OCI-LY1 (cell line): Measurements from ENCODE around the gene KLHL36.
A peak's percentile ranks its signal among the peaks of the same experiment; 100 is the strongest.

Source experiments
- H2AFZ ChIP-seq: fragments of 200-600 bp; sonication (generic), shearing (Covaris generic); 2 replicates; pipeline ENCODE4 v1.6.0; 2014; ENCODE audit warnings: antibody characterized with exemption, mild to moderate bottlenecking, low read length
- H3F3A ChIP-seq: fragments of 200-600 bp; sonication (generic), shearing (Covaris generic); 2 replicates; pipeline ENCODE4 v1.6.0; 2014; ENCODE audit warnings: mild to moderate bottlenecking, antibody characterized with exemption, low read length, moderate library complexity; ENCODE audit not compliant: insufficient read depth
- H3K27ac ChIP-seq: fragments of 200-600 bp; sonication (generic); 2 replicates; pipeline ENCODE4 v1.5.1; 2014; ENCODE audit warnings: low read length, mixed run types, mild to moderate bottlenecking, low read depth; ENCODE audit not compliant: poor library complexity, severe bottlenecking
- H3K27me3 ChIP-seq: fragments of 200-600 bp; sonication (generic); 2 replicates; pipeline ENCODE4 v1.6.0; 2014; ENCODE audit warnings: antibody characterized with exemption, mild to moderate bottlenecking, low read length, moderate library complexity; ENCODE audit not compliant: insufficient read depth
- H3K36me3 ChIP-seq: fragments of 200-600 bp; sonication (generic); 2 replicates; pipeline ENCODE4 v1.6.1; 2014; ENCODE audit warnings: mild to moderate bottlenecking, antibody characterized with exemption, low read length, moderate library complexity, mixed read lengths; ENCODE audit not compliant: insufficient read depth
- H3K4me1 ChIP-seq: fragments of 200-600 bp; sonication (generic); 2 replicates; pipeline ENCODE4 v1.5.1; 2014; ENCODE audit warnings: mild to moderate bottlenecking, low read length, moderate library complexity; ENCODE audit not compliant: insufficient read depth, severe bottlenecking
- H3K4me2 ChIP-seq: fragments of 200-600 bp; sonication (generic), shearing (Covaris generic); 2 replicates; pipeline ENCODE4 v1.6.1; 2014; ENCODE audit warnings: low read length
- H3K4me3 ChIP-seq: fragments of 200-600 bp; sonication (generic); 2 replicates; pipeline ENCODE4 v1.5.1; 2014; ENCODE audit warnings: low read length, low read depth, mild to moderate bottlenecking, mixed read lengths; ENCODE audit not compliant: poor library complexity, severe bottlenecking
- H3K79me2 ChIP-seq: fragments of 200-600 bp; shearing (Covaris generic); 2 replicates; pipeline ENCODE4 v1.6.1; 2016; ENCODE audit warnings: mixed run types, low read length, mixed read lengths; ENCODE audit not compliant: insufficient read depth
- H3K9ac ChIP-seq: fragments of 200-600 bp; sonication (generic), shearing (Covaris generic); 2 replicates; pipeline ENCODE4 v1.6.1; 2014; ENCODE audit warnings: mild to moderate bottlenecking, low read length, mixed read lengths
- H3K9me2 ChIP-seq: fragments of 200-600 bp; sonication (generic), shearing (Covaris generic); 2 replicates; pipeline ENCODE4 v1.6.1; 2014; ENCODE audit warnings: low read depth, mild to moderate bottlenecking, low read length, mixed read lengths
- H3K9me3 ChIP-seq: fragments of 200-600 bp; shearing (Covaris generic); 2 replicates; pipeline ENCODE4 v1.6.1; 2014; ENCODE audit warnings: low read length, mixed read lengths
- H4K20me1 ChIP-seq: fragments of 200-600 bp; sonication (generic), shearing (Covaris generic); 2 replicates; pipeline ENCODE4 v1.6.0; 2016; ENCODE audit warnings: mild to moderate bottlenecking, low read length; ENCODE audit not compliant: insufficient read depth
- EZH2 ChIP-seq: fragments of 200-600 bp; sonication (generic), shearing (Covaris generic); IDR thresholded peaks from 2 replicates; pipeline ENCODE4 v1.8.0; 2017; ENCODE audit warnings: borderline replicate concordance, mixed run types, mild to moderate bottlenecking, antibody characterized with exemption, low read length, moderate library complexity, mixed read lengths
- TF ChIP-seq, protein P1 (sequence below): fragments of 200-600 bp; sonication (generic), shearing (Covaris generic); IDR thresholded peaks from 2 replicates; pipeline ENCODE4 v1.5.1; 2017; ENCODE audit warnings: mild to moderate bottlenecking, antibody characterized with exemption, low read length, moderate library complexity, mixed read lengths

KLHL36 gene

DNA sequence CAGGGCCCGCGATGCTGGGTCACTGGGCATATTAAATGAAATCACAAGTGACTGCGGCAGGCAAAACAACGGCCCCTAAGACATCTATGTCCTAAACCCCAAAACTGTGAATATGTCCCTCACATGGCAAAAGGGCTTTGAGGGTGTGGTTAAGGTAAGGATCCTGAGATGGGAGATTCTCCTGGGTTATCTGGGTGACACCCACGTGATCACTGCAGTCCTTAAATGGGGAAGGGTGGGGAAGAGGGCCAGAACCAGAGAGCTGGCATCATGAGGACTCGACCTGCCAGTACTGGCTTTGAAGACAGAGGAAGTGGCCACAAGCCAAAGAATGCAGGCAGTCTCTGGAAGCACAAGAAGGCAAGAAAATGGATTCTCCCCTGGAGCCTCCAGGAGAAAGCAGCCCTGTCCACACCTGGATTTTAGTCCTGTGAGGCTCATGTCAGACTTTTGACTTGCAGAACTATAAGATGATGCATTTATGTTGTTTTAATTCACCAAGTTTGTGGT is 42.9 kb upstream of the KLHL36 start:
- Histone ChIP-seq H3K9ac (peak overlapping the region; percentile 28; the same call in 1 of the 2 replicates), H3K36me3 (peaks cover 41% of the 10 kb centered on the region), H3K27ac (peak overlapping the region; percentile 71), H3F3A (peaks cover 10% of the 10 kb centered on the region), H3K27me3 (no peaks in the 10 kb centered on the region), H3K9me2 (no peaks in the 10 kb centered on the region), H3K79me2 (peaks cover 49% of the 10 kb centered on the region), H3K4me1 (peaks cover 99% of the 10 kb centered on the region), H2AFZ (no peak overlapping the region), H3K9me3 (no peaks in the 10 kb centered on the region), H3K4me2 (peak overlapping the region; percentile 45; the same call in 1 of the 2 replicates), H4K20me1 (no peaks in the 10 kb centered on the region), H3K4me3 (no peak overlapping the region)
- TF ChIP-seq, protein P1, sequence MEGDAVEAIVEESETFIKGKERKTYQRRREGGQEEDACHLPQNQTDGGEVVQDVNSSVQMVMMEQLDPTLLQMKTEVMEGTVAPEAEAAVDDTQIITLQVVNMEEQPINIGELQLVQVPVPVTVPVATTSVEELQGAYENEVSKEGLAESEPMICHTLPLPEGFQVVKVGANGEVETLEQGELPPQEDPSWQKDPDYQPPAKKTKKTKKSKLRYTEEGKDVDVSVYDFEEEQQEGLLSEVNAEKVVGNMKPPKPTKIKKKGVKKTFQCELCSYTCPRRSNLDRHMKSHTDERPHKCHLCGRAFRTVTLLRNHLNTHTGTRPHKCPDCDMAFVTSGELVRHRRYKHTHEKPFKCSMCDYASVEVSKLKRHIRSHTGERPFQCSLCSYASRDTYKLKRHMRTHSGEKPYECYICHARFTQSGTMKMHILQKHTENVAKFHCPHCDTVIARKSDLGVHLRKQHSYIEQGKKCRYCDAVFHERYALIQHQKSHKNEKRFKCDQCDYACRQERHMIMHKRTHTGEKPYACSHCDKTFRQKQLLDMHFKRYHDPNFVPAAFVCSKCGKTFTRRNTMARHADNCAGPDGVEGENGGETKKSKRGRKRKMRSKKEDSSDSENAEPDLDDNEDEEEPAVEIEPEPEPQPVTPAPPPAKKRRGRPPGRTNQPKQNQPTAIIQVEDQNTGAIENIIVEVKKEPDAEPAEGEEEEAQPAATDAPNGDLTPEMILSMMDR = no peak
- TF ChIP-seq EZH2 = no peak

DNA sequence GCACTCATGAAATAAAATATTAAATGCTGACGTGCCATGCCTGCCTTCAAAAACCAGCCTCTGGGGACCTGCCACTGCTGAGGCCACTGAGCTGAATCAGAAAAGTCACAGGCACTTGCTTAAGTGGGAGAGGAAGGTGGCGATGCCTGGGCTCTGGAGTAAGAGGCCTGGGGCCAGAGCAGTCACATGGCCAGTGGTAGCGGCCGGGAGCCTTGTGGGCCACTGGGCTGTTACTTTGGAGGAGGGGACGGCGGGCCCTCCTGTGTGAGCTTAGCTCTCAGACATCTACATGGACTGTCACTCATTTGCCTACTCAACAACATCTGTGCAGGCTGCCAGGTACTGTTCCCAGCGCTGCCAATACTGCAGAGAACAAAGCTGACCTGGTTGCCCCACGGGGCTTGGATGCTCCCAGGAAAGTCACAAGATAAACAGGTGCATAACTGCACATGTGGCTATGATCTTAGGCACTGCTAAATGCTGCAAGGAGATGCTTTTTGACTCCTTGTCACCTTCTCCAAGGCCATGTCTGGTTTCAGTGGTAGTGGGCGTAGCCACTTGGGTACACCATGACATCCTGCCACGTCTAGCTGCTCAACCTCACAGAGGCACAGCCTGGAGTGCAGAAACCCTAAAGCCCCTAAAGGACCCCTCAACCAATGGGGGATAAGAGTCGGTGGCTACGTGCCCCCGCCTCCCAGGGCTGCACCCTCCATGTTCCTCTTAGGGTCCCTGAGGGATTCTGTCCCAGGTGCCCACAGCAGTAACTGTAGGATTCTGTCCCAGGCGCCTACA is 42.0 kb upstream of the KLHL36 start:
- H2AFZ ChIP-seq = no peak overlapping the region
- H4K20me1 ChIP-seq = no peaks in the 10 kb centered on the region
- no peak overlapping the region for H3K4me3 ChIP-seq
- no peaks in the 10 kb centered on the region for H3K9me3 ChIP-seq
- H3K79me2 ChIP-seq = peaks cover 58% of the 10 kb centered on the region
- no peak overlapping the region; the same call in 1 of the 2 replicates for H3K9ac ChIP-seq
- H3K9me2 ChIP-seq = no peaks in the 10 kb centered on the region
- peak overlapping the region; percentile 71 for H3K27ac ChIP-seq
- H3F3A ChIP-seq = peaks cover 6% of the 10 kb centered on the region
- H3K36me3 ChIP-seq = peaks cover 50% of the 10 kb centered on the region
- peak overlapping the region; percentile 31; the same call in 1 of the 2 replicates for H3K4me2 ChIP-seq
- H3K4me1 ChIP-seq = peaks cover 97% of the 10 kb centered on the region
- no peak for TF ChIP-seq EZH2
- TF ChIP-seq, protein P1 = no peak
- no peaks in the 10 kb centered on the region for H3K27me3 ChIP-seq

DNA sequence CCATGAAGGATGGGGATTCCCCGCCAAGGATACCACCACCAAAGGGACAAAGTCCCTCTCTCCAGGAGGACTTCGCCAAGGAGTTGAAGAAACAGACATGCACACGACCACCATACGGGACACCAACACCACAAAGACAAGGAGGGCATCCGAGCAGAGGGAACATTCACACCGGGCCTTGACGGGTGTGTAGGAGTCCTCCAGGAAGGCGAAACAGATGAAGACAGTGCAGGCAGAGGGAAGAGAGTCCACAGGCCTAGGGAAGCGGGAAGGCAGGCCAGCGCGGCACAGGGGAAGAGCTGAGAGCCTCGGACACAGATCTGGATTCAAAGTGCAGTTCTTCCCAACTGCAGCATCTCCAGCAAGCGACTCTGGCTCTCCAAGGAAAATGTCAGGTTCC is 41.2 kb upstream of the KLHL36 start:
- Histone ChIP-seq H3K9ac (no peak overlapping the region; the same call in 1 of the 2 replicates), H3K36me3 (peaks cover 57% of the 10 kb centered on the region), H3K4me3 (peak overlapping the region; percentile 10), H3K9me2 (no peaks in the 10 kb centered on the region), H3K27ac (peak overlapping the region; percentile 71), H3K9me3 (no peaks in the 10 kb centered on the region), H3K4me1 (peaks cover 90% of the 10 kb centered on the region), H3K4me2 (peak overlapping the region; percentile 42; the same call in 1 of the 2 replicates), H3K79me2 (peaks cover 66% of the 10 kb centered on the region), H3F3A (peaks cover under 1% of the 10 kb centered on the region; the same call in 1 of the 2 replicates), H4K20me1 (no peaks in the 10 kb centered on the region), H3K27me3 (no peaks in the 10 kb centered on the region), H2AFZ (no peak overlapping the region)
- no peak for TF ChIP-seq EZH2
- TF ChIP-seq, protein P1 = no peak
